ENCODE results near the gene HSD11B1.

GRCh38 chr1:209675565-209676154, 29.0 kb upstream of the HSD11B1 start:
- TF ChIP-seq, protein P1, sequence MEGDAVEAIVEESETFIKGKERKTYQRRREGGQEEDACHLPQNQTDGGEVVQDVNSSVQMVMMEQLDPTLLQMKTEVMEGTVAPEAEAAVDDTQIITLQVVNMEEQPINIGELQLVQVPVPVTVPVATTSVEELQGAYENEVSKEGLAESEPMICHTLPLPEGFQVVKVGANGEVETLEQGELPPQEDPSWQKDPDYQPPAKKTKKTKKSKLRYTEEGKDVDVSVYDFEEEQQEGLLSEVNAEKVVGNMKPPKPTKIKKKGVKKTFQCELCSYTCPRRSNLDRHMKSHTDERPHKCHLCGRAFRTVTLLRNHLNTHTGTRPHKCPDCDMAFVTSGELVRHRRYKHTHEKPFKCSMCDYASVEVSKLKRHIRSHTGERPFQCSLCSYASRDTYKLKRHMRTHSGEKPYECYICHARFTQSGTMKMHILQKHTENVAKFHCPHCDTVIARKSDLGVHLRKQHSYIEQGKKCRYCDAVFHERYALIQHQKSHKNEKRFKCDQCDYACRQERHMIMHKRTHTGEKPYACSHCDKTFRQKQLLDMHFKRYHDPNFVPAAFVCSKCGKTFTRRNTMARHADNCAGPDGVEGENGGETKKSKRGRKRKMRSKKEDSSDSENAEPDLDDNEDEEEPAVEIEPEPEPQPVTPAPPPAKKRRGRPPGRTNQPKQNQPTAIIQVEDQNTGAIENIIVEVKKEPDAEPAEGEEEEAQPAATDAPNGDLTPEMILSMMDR (IDR thresholded peaks at IDR 0.05), result no peak
- no peak for TF ChIP-seq POLR2A (IDR thresholded peaks at IDR 0.05)

Measured in testis (tissue), 2 donors.